Neuronal stem cell (in vitro differentiated cells): ENCODE data around the gene RIPOR3.
A peak's percentile ranks its signal among the peaks of the same experiment; 100 is the strongest.

Source experiments
- DNase-seq: peaks from one replicate; pipeline ENCODE4 v3.0.0-alpha.2; 2013; ENCODE audit warnings: low spot score
- H2AFZ ChIP-seq: one replicate; pipeline ENCODE4 v1.6.1; 2013; ENCODE audit warnings: mild to moderate bottlenecking, low read length, inconsistent platforms
- H2AK5ac ChIP-seq: 2 replicates; pipeline ENCODE4 v1.6.1; 2013; ENCODE audit warnings: low read depth, mild to moderate bottlenecking, inconsistent platforms, low read length, moderate library complexity, mixed read lengths
- H2BK120ac ChIP-seq: 2 replicates; pipeline ENCODE4 v1.6.1; 2013; ENCODE audit warnings: low read depth, mild to moderate bottlenecking, inconsistent platforms, low read length, moderate library complexity, mixed read lengths
- H2BK12ac ChIP-seq: one replicate; pipeline ENCODE4 v1.6.1; 2013; ENCODE audit warnings: low read length, inconsistent platforms
- H2BK15ac ChIP-seq: 2 replicates; pipeline ENCODE4 v1.6.1; 2013; ENCODE audit warnings: mild to moderate bottlenecking, low read length, inconsistent platforms, mixed read lengths
- H2BK5ac ChIP-seq: one replicate; pipeline ENCODE4 v1.6.1; 2013; ENCODE audit warnings: inconsistent platforms, mild to moderate bottlenecking, low read length, moderate library complexity
- H3K14ac ChIP-seq: one replicate; pipeline ENCODE4 v1.6.1; 2013; ENCODE audit warnings: low read length, inconsistent platforms
- H3K18ac ChIP-seq: 2 replicates; pipeline ENCODE4 v1.6.1; 2013; ENCODE audit warnings: low read length, inconsistent platforms
- H3K23ac ChIP-seq: 2 replicates; pipeline ENCODE4 v1.6.1; 2013; ENCODE audit warnings: low read depth, mild to moderate bottlenecking, mixed read lengths, low read length, inconsistent platforms; ENCODE audit not compliant: poor library complexity
- H3K27ac ChIP-seq: replicated peaks from 3 replicates; pipeline ENCODE4 v1.5.1; 2013; ENCODE audit warnings: low read length, inconsistent platforms
- H3K27me3 ChIP-seq, 3 experiments: 2 replicates each; pipeline ENCODE4 v1.6.1; 2013; ENCODE audit warnings: low read length in 3 of 3, mild to moderate bottlenecking in 2 of 3, inconsistent platforms in 1 of 3, low read depth in 1 of 3, mixed read lengths in 1 of 3, moderate library complexity in 1 of 3; ENCODE audit not compliant: control insufficient read depth in 3 of 3, insufficient read depth in 3 of 3
- H3K36me3 ChIP-seq, 2 donors: replicated peaks in 1 of 2; 2 replicates each; pipeline ENCODE4 v1.6.1; 2013; ENCODE audit warnings: low read length in 2 of 2; ENCODE audit not compliant: control insufficient read depth in 2 of 2, insufficient read depth in 2 of 2
- H3K4ac ChIP-seq: 2 replicates; pipeline ENCODE4 v1.6.1; 2013; ENCODE audit warnings: inconsistent platforms, mild to moderate bottlenecking, low read length, moderate library complexity
- H3K4me1 ChIP-seq, 2 donors: 1 replicate in 1 of 2; 2 replicates in 1 of 2; pipeline ENCODE4 v1.6.1; 2013; ENCODE audit warnings: low read length in 2 of 2, low read depth in 1 of 2; ENCODE audit not compliant: control insufficient read depth in 2 of 2, insufficient read depth in 1 of 2
- H3K4me2 ChIP-seq: one replicate; pipeline ENCODE4 v1.6.1; 2013; ENCODE audit warnings: mild to moderate bottlenecking, low read length, inconsistent platforms; ENCODE audit not compliant: insufficient read depth, poor library complexity, severe bottlenecking
- H3K4me3 ChIP-seq, 2 donors: 2 replicates each; pipeline ENCODE4 v1.5.1; 2013; ENCODE audit warnings: low read length in 2 of 2, mild to moderate bottlenecking in 2 of 2, inconsistent platforms in 1 of 2, moderate library complexity in 1 of 2
- H3K79me1 ChIP-seq: one replicate; pipeline ENCODE4 v1.6.1; 2013; ENCODE audit warnings: low read depth, mild to moderate bottlenecking, inconsistent platforms, low read length, moderate library complexity
- H3K9ac ChIP-seq: one replicate; pipeline ENCODE4 v1.6.1; 2013; ENCODE audit warnings: mild to moderate bottlenecking, low read depth, low read length, inconsistent platforms; ENCODE audit not compliant: poor library complexity
- H3K9me3 ChIP-seq, 2 donors: replicated peaks in 1 of 2; 2 replicates each; pipeline versions ENCODE3 to v1.6.1; 2013; ENCODE audit warnings: low read length in 2 of 2, mild to moderate bottlenecking in 2 of 2, inconsistent platforms in 1 of 2, low read depth in 1 of 2, mixed read lengths in 1 of 2, moderate library complexity in 1 of 2; ENCODE audit not compliant: control insufficient read depth in 2 of 2, insufficient read depth in 1 of 2
- H4K8ac ChIP-seq: one replicate; pipeline ENCODE4 v1.6.1; 2013; ENCODE audit warnings: low read depth, mild to moderate bottlenecking, inconsistent platforms, low read length, moderate library complexity
- H4K91ac ChIP-seq: one replicate; pipeline ENCODE4 v1.6.1; 2013; ENCODE audit warnings: low read length, low read depth, mild to moderate bottlenecking, inconsistent platforms; ENCODE audit not compliant: poor library complexity
- WGBS, 2 donors: extraction: QIAGEN DNeasy Blood & Tissue Kit; methylation state at CpG; one replicate each; pipeline ENCODE4 v1.1.7; 2013; ENCODE audit warnings: missing lambda C conversion rate in 2 of 2, mixed read lengths in 1 of 2; ENCODE audit not compliant: insufficient read length in 2 of 2, insufficient replicate concordance in 1 of 2; ENCODE audit errors: extremely low coverage in 2 of 2; 5-methylcytosine and 5-hydroxymethylcytosine counted together

The RIPOR3 gene

DNA sequence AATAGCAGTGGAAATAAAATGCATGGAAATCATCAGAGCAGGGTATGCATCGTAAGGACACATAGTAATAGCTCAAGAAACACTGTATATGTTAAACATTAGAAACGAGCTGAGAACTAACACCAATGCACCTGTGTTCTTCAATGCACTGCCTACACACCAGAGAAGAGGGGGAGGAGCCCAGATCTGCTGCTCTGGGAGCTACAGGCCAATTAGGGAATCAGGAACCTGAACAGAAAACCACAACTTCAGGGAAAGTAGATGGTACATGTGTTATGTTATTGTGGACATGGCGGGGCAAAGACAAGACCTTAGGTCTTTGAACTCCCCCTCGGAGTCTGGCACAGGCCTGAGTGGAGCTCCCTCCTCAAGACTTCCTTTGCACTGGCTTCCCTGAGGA, 39.7 kb downstream of the RIPOR3 start:
- H3K4me3 ChIP-seq = no peak overlapping the region
- H3K18ac ChIP-seq = no peak overlapping the region
- H2BK15ac ChIP-seq = no peak overlapping the region
- no peak overlapping the region for H2AK5ac ChIP-seq
- H3K9ac ChIP-seq = no peak overlapping the region
- H3K9me3 ChIP-seq = peaks cover 2 to 5% of the 10 kb centered on the region in 2 donors
- H4K91ac ChIP-seq = no peak overlapping the region
- no peaks in the 10 kb centered on the region for H3K79me1 ChIP-seq
- no peak overlapping the region for H2BK5ac ChIP-seq
- H4K8ac ChIP-seq = no peak overlapping the region
- no peak overlapping the region for H2AFZ ChIP-seq
- no peaks in the 10 kb centered on the region for H3K36me3 ChIP-seq
- H3K27ac ChIP-seq = no peak overlapping the region
- no peak overlapping the region for H3K4ac ChIP-seq
- peaks cover 0 to 5% of the 10 kb centered on the region in 2 donors for H3K4me1 ChIP-seq
- no peak overlapping the region for H3K4me2 ChIP-seq
- H3K14ac ChIP-seq = no peak overlapping the region
- no peaks in the 10 kb centered on the region for H3K27me3 ChIP-seq
- no peak overlapping the region for H3K23ac ChIP-seq
- DNase-seq = no peak
- H2BK12ac ChIP-seq = no peak overlapping the region
- H2BK120ac ChIP-seq = no peak overlapping the region
- no CpG with 5 or more reads among the region's 4 CpGs for WGBS, 2 donors

GRCh38 chr20:50649590-50649989, 41.8 kb downstream of the RIPOR3 start:
- Histone ChIP-seq H3K79me1 (no peaks in the 10 kb centered on the region), H2BK12ac (no peak overlapping the region), H3K27me3 (no peaks in the 10 kb centered on the region), H3K9me3 (peaks cover 6 to 7% of the 10 kb centered on the region in 2 donors), H3K36me3 (no peaks in the 10 kb centered on the region), H4K8ac (no peak overlapping the region), H2BK120ac (no peak overlapping the region), H3K4me3 (no peak overlapping the region), H2AFZ (no peak overlapping the region), H3K4ac (no peak overlapping the region), H2BK15ac (no peak overlapping the region), H3K4me1 (peaks cover 5 to 7% of the 10 kb centered on the region in 2 donors), H2AK5ac (no peak overlapping the region), H2BK5ac (no peak overlapping the region), H3K4me2 (no peak overlapping the region), H4K91ac (no peak overlapping the region), H3K18ac (no peak overlapping the region), H3K14ac (no peak overlapping the region), H3K23ac (no peak overlapping the region), H3K27ac (no peak overlapping the region), H3K9ac (no peak overlapping the region)
- DNase-seq = no peak
- no CpG with 5 or more reads among the region's 5 CpGs for WGBS, 2 donors

DNA sequence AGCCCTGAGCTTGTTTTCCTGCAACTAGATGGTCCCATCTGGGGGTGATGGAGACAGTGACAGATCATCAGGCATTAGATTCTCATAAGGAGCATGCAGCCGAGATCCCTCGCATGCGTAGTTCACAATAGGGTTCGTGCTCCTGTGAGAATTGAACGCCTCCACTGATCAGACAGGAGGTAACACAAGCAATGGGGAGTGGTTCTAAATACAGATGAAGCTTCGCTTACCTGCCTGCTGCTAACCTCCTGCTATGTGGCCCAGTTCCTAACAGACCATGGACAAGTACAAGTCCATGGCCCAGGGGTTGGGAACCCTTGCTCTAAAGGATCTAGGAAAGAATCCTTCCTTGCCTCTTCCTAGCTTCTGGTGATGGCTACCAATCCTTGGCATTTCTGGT, 42.7 kb downstream of the RIPOR3 start:
- Histone ChIP-seq H3K23ac (no peak overlapping the region), H3K27ac (no peak overlapping the region), H3K9me3 (peaks cover 6 to 7% of the 10 kb centered on the region in 2 donors), H2AK5ac (peak overlapping the region; percentile 60), H3K4me3 (no peak overlapping the region), H3K14ac (peak overlapping the region; percentile 17), H3K79me1 (no peaks in the 10 kb centered on the region), H2BK12ac (no peak overlapping the region), H4K8ac (no peak overlapping the region), H3K36me3 (no peaks in the 10 kb centered on the region), H3K4ac (no peak overlapping the region), H3K18ac (no peak overlapping the region), H3K4me2 (no peak overlapping the region), H3K27me3 (no peaks in the 10 kb centered on the region), H3K9ac (no peak overlapping the region), H2AFZ (no peak overlapping the region), H2BK120ac (no peak overlapping the region), H2BK15ac (no peak overlapping the region), H3K4me1 (peaks cover 5 to 7% of the 10 kb centered on the region in 2 donors), H2BK5ac (no peak overlapping the region), H4K91ac (no peak overlapping the region)
- WGBS, 2 donors = no CpG with 5 or more reads among the region's 6 CpGs
- DNase-seq = no peak

DNA sequence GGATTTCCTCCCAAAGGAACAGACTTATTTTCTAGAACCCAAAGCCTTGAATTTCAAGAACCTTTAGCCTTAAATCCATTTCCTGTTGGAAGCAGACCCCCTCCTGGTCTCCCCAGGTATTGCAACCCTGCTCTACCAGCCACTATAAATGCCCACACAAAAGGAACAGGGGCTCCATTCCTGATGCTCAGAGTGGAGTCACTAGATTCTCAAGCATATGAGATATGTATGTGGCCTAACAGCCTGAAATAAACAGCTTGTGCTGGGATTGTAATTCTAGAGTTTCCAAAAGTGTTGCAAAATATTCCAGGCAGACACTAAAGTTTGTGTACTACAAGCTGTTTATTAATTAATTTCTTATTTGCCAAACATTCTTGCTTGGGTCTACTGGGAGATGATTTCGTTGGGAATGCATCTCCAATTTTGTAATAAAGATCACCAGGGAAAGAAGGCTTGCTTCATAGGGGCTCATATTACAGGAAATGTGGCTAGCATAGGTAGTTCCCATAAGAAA, 44.8 kb downstream of the RIPOR3 start:
- peaks cover 9 to 14% of the 10 kb centered on the region in 2 donors for H3K4me1 ChIP-seq
- H3K27ac ChIP-seq = no peak overlapping the region

More for the DNA sequence above, 44.8 kb downstream of the RIPOR3 start:
- WGBS, 2 donors = no CpG with 5 or more reads among the region's 1 CpG
- Histone ChIP-seq H3K27me3 (no peaks in the 10 kb centered on the region), H3K4me3 (no peak overlapping the region), H3K79me1 (no peaks in the 10 kb centered on the region), H4K91ac (no peak overlapping the region), H3K14ac (no peak overlapping the region), H2AK5ac (no peak overlapping the region), H2BK12ac (no peak overlapping the region), H2BK5ac (no peak overlapping the region), H3K9me3 (peaks cover 4 to 7% of the 10 kb centered on the region in 2 donors), H3K9ac (no peak overlapping the region), H2BK15ac (no peak overlapping the region), H4K8ac (no peak overlapping the region), H3K23ac (no peak overlapping the region), H2AFZ (no peak overlapping the region), H3K4ac (no peak overlapping the region), H3K36me3 (no peaks in the 10 kb centered on the region), H2BK120ac (no peak overlapping the region), H3K18ac (no peak overlapping the region), H3K4me2 (no peak overlapping the region)
- DNase-seq = no peak
